ENCODE measurements around the gene CNOT4.

The CNOT4 gene

DNA sequence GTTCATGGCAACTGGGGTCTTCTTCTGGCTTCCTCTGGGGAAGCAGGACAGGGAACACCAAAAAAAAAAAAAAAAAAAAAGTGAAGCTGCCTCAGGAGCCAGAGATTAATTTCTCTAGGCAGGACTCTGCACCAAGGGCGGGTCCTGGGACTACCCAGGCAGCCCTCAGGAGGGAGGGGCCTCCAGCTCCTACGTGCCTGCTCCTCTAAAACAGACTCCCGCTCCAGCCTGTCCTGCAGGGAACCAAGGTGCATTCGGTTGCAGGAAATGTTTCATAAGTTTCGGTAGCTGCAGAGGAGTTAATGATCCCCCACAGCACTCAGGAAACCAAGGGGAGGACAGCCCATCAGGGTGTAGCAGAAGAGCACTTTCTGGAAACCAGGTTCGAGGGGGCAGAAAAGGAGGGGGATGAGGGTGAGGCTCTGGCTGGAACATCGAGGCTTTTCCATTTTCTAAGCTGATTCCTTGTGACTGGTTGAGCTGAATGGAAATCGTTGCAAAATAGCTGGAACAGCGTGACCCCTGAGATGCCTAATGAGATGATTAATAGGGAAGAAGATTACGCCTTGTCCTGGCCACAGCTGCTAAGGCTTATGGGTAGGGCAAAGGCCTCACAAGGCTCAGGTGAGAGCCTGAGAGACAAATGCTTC lies 192.1 kb downstream of the CNOT4 start:
- DNase-seq: no peak

DNA sequence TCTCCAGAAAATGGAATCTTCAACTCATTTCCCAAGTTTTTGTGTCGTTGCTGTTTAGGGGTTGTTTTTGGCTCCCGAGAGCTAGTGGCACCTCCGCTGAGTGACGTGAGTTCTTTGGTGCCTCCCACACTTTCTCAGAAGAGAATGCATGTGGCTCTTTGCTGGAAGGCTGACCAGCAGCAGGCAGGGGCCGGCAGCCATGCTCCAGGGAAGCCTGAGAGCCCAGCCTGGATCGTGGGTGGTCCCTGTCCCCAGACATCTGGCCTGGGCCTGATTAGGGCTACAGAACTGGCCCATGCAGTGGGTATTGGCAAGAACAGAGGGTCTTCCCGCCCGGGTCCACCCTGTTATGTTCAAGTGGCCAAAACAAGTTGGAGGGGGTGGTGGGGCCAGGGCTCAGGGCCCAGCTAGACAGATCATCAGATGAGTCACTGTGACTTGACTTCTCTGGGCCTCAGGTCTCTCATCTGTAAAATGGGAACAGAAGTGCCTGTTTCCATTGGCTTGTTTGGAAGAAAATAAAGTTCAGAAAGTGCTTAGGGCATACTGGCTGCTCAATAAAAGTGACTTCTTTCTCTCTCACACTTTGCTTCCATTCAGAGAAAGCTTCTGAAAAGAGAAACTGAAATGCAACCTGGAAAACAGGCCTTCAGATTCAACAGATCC lies 193.1 kb downstream of the CNOT4 start:
- no peak for DNase-seq

DNA sequence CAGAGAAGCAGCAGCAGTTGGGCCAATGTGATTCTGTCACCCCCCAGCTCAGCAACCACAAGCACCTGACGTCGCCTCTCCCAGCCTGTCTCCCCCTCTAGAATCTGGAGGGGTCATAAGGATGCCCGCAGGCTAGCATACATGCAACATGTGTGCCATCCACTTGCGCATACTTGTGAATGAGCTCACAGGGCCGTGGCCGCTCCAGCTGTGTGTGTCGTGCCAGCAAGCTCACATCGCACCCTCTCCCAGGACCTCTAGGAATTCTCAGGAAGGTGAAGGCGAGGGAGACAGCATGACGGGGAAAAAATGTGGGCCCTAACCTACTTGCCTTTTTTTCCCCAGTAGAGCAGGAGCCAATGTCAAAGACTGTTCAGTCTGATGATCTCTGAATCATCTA lies 195.9 kb downstream of the CNOT4 start:
- no peak for DNase-seq
